HL-60 (cell line): ENCODE data around the gene LARP4B.

Source experiments
- DNase-seq, 2 experiments: peaks; one replicate each; pipeline ENCODE4 v3.0.0-alpha.2; 2010 to 2020; ENCODE audit warnings: low read depth in 1 of 2, low spot score in 1 of 2
- H3K27ac ChIP-seq: fragments of 250-450 bp; sonication (Bioruptor Pico); replicated peaks from 2 replicates; pipeline ENCODE4 v1.5.1; 2020; ENCODE audit warnings: mild to moderate bottlenecking, moderate library complexity
- H3K27me3 ChIP-seq: fragments of 250-450 bp; sonication (Bioruptor Pico); 2 replicates; pipeline ENCODE4 v1.5.1; 2021; ENCODE audit warnings: mild to moderate bottlenecking, moderate library complexity; ENCODE audit not compliant: insufficient read depth, poor library complexity, severe bottlenecking
- H3K4me3 ChIP-seq: replicated peaks from 2 replicates; pipeline ENCODE4 v1.5.1; 2011; ENCODE audit warnings: mild to moderate bottlenecking, control low read depth, low read length; ENCODE audit not compliant: insufficient read depth
- GABPA ChIP-seq: IDR thresholded peaks from 2 replicates; pipeline ENCODE4 v1.6.1; 2012; ENCODE audit warnings: low read depth
- POLR2AphosphoS5 ChIP-seq: IDR thresholded peaks from 2 replicates; pipeline ENCODE4 v1.6.1; 2012; ENCODE audit warnings: low read depth
- REST ChIP-seq: IDR thresholded peaks from 2 replicates; pipeline ENCODE4 v1.6.1; 2012; ENCODE audit warnings: low read depth; ENCODE audit not compliant: insufficient replicate concordance
- SPI1 ChIP-seq: IDR thresholded peaks from 2 replicates; pipeline ENCODE4 v1.6.1; 2012; ENCODE audit warnings: low read depth, mild to moderate bottlenecking, borderline replicate concordance
- TF ChIP-seq, protein P1 (sequence below): IDR thresholded peaks from one replicate; pipeline ENCODE4 v1.5.1; 2011; ENCODE audit warnings: low read length, control low read depth, inconsistent platforms; ENCODE audit not compliant: insufficient read depth

Gene LARP4B

GRCh38 chr10:860519-860918 lies 71.0 kb downstream of the LARP4B start:
- no peaks in the 10 kb centered on the region for H3K27me3 ChIP-seq
- no peak for DNase-seq
- no peak for TF ChIP-seq SPI1
- no peak for TF ChIP-seq REST
- TF ChIP-seq POLR2AphosphoS5, result no peak
- TF ChIP-seq, protein P1, sequence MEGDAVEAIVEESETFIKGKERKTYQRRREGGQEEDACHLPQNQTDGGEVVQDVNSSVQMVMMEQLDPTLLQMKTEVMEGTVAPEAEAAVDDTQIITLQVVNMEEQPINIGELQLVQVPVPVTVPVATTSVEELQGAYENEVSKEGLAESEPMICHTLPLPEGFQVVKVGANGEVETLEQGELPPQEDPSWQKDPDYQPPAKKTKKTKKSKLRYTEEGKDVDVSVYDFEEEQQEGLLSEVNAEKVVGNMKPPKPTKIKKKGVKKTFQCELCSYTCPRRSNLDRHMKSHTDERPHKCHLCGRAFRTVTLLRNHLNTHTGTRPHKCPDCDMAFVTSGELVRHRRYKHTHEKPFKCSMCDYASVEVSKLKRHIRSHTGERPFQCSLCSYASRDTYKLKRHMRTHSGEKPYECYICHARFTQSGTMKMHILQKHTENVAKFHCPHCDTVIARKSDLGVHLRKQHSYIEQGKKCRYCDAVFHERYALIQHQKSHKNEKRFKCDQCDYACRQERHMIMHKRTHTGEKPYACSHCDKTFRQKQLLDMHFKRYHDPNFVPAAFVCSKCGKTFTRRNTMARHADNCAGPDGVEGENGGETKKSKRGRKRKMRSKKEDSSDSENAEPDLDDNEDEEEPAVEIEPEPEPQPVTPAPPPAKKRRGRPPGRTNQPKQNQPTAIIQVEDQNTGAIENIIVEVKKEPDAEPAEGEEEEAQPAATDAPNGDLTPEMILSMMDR, result no peak
- no peak for TF ChIP-seq GABPA
- no peak overlapping the region for H3K27ac ChIP-seq
- H3K4me3 ChIP-seq, result no peak overlapping the region

DNA sequence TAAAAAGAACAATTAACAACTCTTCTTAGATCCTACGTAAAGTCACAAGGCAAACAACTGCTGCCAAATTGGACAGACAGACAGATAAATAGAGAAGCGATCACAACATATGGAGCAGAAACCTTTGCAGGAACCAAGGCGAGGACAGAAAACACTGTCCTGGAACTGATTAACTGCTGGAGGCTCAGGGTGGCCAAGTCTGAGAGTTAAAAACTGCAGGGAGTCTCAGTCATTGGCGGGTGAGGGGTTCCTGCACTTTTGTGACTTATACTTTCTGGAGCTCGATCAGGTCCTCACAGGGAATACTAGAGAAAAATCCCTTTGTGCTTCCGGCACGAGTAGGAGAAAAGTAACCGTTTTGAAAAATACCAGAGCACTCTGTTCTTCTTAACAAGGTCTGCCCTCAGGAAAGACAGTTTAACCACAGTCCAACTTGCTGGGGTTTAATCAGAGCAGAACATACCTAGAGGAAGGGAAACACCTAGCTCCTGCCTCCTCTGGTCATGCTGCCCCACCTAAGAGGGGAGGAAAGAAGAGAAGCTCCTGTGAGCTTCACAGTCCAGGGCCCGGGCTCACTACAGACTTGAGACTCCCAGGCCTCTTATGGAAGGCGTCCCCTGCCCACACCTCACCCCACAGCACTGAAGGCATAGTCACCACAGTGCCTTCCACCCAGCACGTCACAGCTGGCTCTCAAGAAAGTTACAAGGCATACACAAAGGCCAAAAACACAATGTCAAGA lies 74.9 kb downstream of the LARP4B start:
- H3K4me3 ChIP-seq, result no peak overlapping the region
- TF ChIP-seq SPI1 (no peak), GABPA (no peak), POLR2AphosphoS5 (no peak), REST (no peak)
- TF ChIP-seq, protein P1, result no peak
- no peak overlapping the region for H3K27ac ChIP-seq
- DNase-seq, result no peak
- no peaks in the 10 kb centered on the region for H3K27me3 ChIP-seq

GRCh38 chr10:855671-856070 lies 75.8 kb downstream of the LARP4B start:
- H3K27me3 ChIP-seq, result no peaks in the 10 kb centered on the region
- DNase-seq, result no peak
- H3K4me3 ChIP-seq, result no peak overlapping the region
- TF ChIP-seq REST (no peak), GABPA (no peak), SPI1 (no peak), POLR2AphosphoS5 (no peak)
- TF ChIP-seq, protein P1, result no peak
- H3K27ac ChIP-seq, result no peak overlapping the region
